Measurements from ENCODE around the gene YIPF5. TPM values are rescaled to one million over a fixed set of nuclear protein-coding genes. Genes with fewer than 3 reads are reported as not detected.
A peak's percentile ranks its signal among the peaks of the same experiment; 100 is the strongest.

Gene YIPF5
- total RNA-seq = 10 to 100 TPM; 42.4 to 54.4 TPM
- polyA plus RNA-seq (ENCODE audit: insufficient read depth, low read depth, low replicate concordance) = 62.3 TPM
- long read RNA-seq, donor 1, transcript YIPF5-201 (6 exons, 3,147 nt) = major isoform, 33 of 39 reads
- long read RNA-seq, donor 1, partial matches to known transcripts = 5 of 39 reads
- long read RNA-seq, donor 1, other reads (novel, unspliced or antisense) = 0 of 39 reads
- long read RNA-seq, donor 2, transcript YIPF5-201 (6 exons, 3,147 nt) = major isoform, 18 of 19 reads
- long read RNA-seq, donor 2, partial matches to known transcripts = 0 of 19 reads
- long read RNA-seq, donor 2, other reads (novel, unspliced or antisense) = 0 of 19 reads

DNA sequence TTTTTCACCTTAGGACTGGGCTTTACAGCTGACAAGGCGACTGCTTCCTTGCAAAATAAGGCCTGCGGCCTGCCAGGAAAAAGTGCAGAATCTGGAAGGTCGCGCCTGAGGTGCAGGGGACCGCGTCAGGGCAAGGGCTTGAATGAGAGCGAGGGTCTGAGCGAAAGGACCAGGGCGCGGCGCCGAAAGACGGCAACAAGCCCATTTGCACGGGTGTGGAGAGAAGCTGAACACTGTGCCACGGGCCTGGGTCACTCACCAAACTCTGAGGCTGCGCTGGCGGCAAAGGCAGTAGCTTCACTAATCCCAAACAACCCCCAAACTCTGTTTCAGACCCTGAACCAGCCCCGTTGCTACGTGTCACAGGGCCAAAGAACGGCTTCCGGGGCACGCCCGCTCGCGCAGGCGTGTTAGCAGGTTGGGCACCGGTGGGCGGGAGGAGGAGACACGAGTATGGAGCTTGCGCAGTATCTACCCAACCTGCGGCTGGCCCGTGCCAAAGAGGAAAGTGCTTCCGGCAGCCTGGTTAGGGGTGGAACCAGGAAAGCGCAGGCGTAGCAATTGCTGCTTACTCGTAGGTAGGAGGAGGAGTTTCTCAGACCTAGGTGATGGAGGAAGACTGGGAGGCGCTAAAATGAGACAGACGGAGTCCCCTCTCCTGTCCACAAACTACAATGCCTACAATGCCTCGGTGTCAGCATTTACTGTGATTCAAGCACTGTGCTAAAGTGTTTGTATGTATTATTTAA lies at the start of gene YIPF5, which contains the start of gene KCTD16:
Gene YIPF5, minus strand, starts transcription at position 384 of the 749 bp plus-strand sequence. CDS start 704 bp downstream, outside the sequence.
Gene KCTD16, plus strand, starts transcription at position 598 of the 749 bp plus-strand sequence.
- intact Hi-C loops (cut with DNase I; ENCODE audit: low total_unique reads) = no loop called here

GRCh38 chr5:144219869-144220268 lies 49.4 kb upstream of the YIPF5 start:
- TF ChIP-seq, protein P1, sequence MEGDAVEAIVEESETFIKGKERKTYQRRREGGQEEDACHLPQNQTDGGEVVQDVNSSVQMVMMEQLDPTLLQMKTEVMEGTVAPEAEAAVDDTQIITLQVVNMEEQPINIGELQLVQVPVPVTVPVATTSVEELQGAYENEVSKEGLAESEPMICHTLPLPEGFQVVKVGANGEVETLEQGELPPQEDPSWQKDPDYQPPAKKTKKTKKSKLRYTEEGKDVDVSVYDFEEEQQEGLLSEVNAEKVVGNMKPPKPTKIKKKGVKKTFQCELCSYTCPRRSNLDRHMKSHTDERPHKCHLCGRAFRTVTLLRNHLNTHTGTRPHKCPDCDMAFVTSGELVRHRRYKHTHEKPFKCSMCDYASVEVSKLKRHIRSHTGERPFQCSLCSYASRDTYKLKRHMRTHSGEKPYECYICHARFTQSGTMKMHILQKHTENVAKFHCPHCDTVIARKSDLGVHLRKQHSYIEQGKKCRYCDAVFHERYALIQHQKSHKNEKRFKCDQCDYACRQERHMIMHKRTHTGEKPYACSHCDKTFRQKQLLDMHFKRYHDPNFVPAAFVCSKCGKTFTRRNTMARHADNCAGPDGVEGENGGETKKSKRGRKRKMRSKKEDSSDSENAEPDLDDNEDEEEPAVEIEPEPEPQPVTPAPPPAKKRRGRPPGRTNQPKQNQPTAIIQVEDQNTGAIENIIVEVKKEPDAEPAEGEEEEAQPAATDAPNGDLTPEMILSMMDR (IDR thresholded peaks at IDR 0.05) = no peak
- TF ChIP-seq POLR2A (IDR thresholded peaks at IDR 0.05) = no peak
- no peak overlapping the region for H3K4me3 ChIP-seq
- no peaks in the 10 kb centered on the region for H3K36me3 ChIP-seq (ENCODE audit: low read depth, missing control alignments)
- H3K27ac ChIP-seq = no peak overlapping the region
- H3K4me1 ChIP-seq = no peaks in the 10 kb centered on the region
- DNase-seq = no peak
- WGBS, 2 donors = 60 to 65% methylated on average over 3 of the region's 3 CpGs
- intact Hi-C loops (cut with DNase I; ENCODE audit: low total_unique reads) = no loop called here
- no peaks in the 10 kb centered on the region for H3K27me3 ChIP-seq
- H3K9me3 ChIP-seq = no peaks in the 10 kb centered on the region

More for the DNA sequence above, at the start of gene YIPF5, which contains the start of gene KCTD16:
- WGBS, 2 donors = 0 to 1% methylated on average over 24 to 39 of the region's 39 CpGs
- no peaks in the 10 kb centered on the region for H3K27me3 ChIP-seq
- DNase-seq = peak; percentile 97
- no peaks in the 10 kb centered on the region for H3K9me3 ChIP-seq
- H3K27ac ChIP-seq = peak within 1 kb of the TSS; percentile 62 to 67
- H3K4me1 ChIP-seq = peaks cover 9% of the 10 kb centered on the region
- no peaks in the 10 kb centered on the region for H3K36me3 ChIP-seq (ENCODE audit: low read depth, missing control alignments)
- H3K4me3 ChIP-seq = peak within 1 kb of the TSS; percentile 88 to 94
- no peak for TF ChIP-seq POLR2A (IDR thresholded peaks at IDR 0.05)
- TF ChIP-seq, protein P1 (IDR thresholded peaks at IDR 0.05) = peak in 1 of 3 experiments; percentile 8

GRCh38 chr5:144210655-144211054 lies 40.2 kb upstream of the YIPF5 start:
- no peaks in the 10 kb centered on the region for H3K4me1 ChIP-seq
- H3K27me3 ChIP-seq = no peaks in the 10 kb centered on the region
- no peaks in the 10 kb centered on the region for H3K9me3 ChIP-seq
- H3K4me3 ChIP-seq = no peak overlapping the region
- no peak for DNase-seq
- H3K27ac ChIP-seq = no peak overlapping the region
- WGBS, 2 donors = 66 to 74% methylated on average over 1 of the region's 1 CpG
- TF ChIP-seq POLR2A (IDR thresholded peaks at IDR 0.05) = no peak
- TF ChIP-seq, protein P1 (IDR thresholded peaks at IDR 0.05) = no peak
- intact Hi-C loops (cut with DNase I; ENCODE audit: low total_unique reads) = no loop called here
- H3K36me3 ChIP-seq (ENCODE audit: low read depth, missing control alignments) = no peaks in the 10 kb centered on the region

GRCh38 chr5:144209361-144209760 lies 38.9 kb upstream of the YIPF5 start:
- peaks cover 8% of the 10 kb centered on the region for H3K4me1 ChIP-seq
- WGBS, 2 donors = 69 to 70% methylated on average over 4 of the region's 4 CpGs
- H3K27ac ChIP-seq = no peak overlapping the region
- DNase-seq = no peak
- H3K27me3 ChIP-seq = no peaks in the 10 kb centered on the region
- no peak overlapping the region for H3K4me3 ChIP-seq
- H3K36me3 ChIP-seq (ENCODE audit: low read depth, missing control alignments) = no peaks in the 10 kb centered on the region
- no peak for TF ChIP-seq POLR2A (IDR thresholded peaks at IDR 0.05)
- TF ChIP-seq, protein P1 (IDR thresholded peaks at IDR 0.05) = no peak
- intact Hi-C loops (cut with DNase I; ENCODE audit: low total_unique reads) = no loop called here
- H3K9me3 ChIP-seq = no peaks in the 10 kb centered on the region
